HL-60 (cell line): ENCODE data around the gene TUBE1.

Experiments used
- CTCF ChIP-seq: IDR thresholded peaks from one replicate; pipeline ENCODE4 v1.5.1; 2011; ENCODE audit warnings: low read length, control low read depth, inconsistent platforms; ENCODE audit not compliant: insufficient read depth
- GABPA ChIP-seq: IDR thresholded peaks from 2 replicates; pipeline ENCODE4 v1.6.1; 2012; ENCODE audit warnings: low read depth
- POLR2AphosphoS5 ChIP-seq: IDR thresholded peaks from 2 replicates; pipeline ENCODE4 v1.6.1; 2012; ENCODE audit warnings: low read depth
- REST ChIP-seq: IDR thresholded peaks from 2 replicates; pipeline ENCODE4 v1.6.1; 2012; ENCODE audit warnings: low read depth; ENCODE audit not compliant: insufficient replicate concordance

GRCh38 chr6:112066606-112067005, 20.7 kb downstream of the TUBE1 start:
- TF ChIP-seq CTCF (no peak), POLR2AphosphoS5 (no peak), REST (no peak), GABPA (no peak)
